Omental fat pad (tissue), 4 donors: Measurements from ENCODE around the gene PLOD3. TPM values are rescaled to one million over a fixed set of nuclear protein-coding genes. Genes with fewer than 3 reads are reported as not detected.

Experiments
- ATAC-seq: fragments of 150-250 bp; one replicate; pipeline ENCODE4 v1.9.1; 2016; ENCODE audit warnings: mild to moderate bottlenecking, moderate library complexity; ENCODE audit not compliant: low FRiP score
- DNase-seq: peaks from one replicate; pipeline ENCODE4 v3.0.0-alpha.2; 2019; ENCODE audit warnings: low spot score
- total RNA-seq, 4 donors: library from RNA; depleted of rRNA; stranded (reverse); fragments of >200 nt; gene quantifications; one replicate each; pipeline ENCODE4 v1.1.0, GENCODE V29; 2016
- TF ChIP-seq, protein P1 (sequence below), 3 donors: fragments of 450-650 bp; IDR thresholded peaks; one replicate each; pipeline ENCODE4 v1.5.1; 2016 to 2017; ENCODE audit warnings: antibody characterized with exemption in 3 of 3, mild to moderate bottlenecking in 3 of 3, moderate library complexity in 2 of 3

Gene PLOD3
- total RNA-seq, 4 donors from 2014 or later, result 41.1 to 68.5 (median 51.6) TPM

DNA sequence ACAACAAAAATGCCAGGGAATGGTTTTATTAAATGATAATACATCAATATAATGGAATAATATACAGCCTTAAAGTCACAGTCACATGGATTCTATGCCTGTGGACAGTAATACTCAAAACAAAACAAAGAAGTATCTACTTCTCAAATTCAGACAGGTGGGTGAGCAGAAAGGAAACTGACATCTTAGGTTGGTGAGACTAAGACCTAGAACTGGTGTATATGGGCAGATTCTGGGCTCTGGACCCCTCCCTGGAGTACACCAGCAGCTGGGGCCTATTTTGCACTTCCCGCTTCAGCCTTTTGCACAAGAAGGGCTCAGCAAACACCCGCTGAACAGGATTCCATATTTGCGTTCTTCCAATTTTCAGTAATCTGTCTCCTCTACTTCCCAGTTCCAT lies 32.9 kb upstream of the PLOD3 start:
- ATAC-seq (no peak), DNase-seq (no peak)
- TF ChIP-seq, protein P1, sequence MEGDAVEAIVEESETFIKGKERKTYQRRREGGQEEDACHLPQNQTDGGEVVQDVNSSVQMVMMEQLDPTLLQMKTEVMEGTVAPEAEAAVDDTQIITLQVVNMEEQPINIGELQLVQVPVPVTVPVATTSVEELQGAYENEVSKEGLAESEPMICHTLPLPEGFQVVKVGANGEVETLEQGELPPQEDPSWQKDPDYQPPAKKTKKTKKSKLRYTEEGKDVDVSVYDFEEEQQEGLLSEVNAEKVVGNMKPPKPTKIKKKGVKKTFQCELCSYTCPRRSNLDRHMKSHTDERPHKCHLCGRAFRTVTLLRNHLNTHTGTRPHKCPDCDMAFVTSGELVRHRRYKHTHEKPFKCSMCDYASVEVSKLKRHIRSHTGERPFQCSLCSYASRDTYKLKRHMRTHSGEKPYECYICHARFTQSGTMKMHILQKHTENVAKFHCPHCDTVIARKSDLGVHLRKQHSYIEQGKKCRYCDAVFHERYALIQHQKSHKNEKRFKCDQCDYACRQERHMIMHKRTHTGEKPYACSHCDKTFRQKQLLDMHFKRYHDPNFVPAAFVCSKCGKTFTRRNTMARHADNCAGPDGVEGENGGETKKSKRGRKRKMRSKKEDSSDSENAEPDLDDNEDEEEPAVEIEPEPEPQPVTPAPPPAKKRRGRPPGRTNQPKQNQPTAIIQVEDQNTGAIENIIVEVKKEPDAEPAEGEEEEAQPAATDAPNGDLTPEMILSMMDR (IDR thresholded peaks at IDR 0.05), result no peak

DNA sequence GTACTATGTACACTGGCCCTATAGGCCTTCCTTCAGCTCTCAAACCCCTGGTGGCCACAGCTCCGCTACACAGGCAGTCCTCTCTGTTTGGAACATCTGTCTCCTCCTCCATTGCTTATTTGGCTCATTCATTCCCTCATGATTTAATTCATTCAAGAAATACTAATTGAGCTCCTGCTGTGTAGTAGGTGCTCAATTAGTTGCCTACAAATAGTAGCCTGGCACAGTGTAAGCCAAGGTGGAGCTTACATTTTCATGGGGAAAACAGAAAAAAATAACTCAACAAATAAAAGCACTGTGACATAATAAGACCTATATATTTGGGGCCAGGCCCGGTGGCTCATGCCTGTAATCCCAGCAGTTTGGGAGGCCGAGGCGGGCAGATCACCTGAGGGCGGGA lies 30.9 kb upstream of the PLOD3 start:
- TF ChIP-seq, protein P1 (IDR thresholded peaks at IDR 0.05), result no peak
- DNase-seq (no peak), ATAC-seq (no peak)

DNA sequence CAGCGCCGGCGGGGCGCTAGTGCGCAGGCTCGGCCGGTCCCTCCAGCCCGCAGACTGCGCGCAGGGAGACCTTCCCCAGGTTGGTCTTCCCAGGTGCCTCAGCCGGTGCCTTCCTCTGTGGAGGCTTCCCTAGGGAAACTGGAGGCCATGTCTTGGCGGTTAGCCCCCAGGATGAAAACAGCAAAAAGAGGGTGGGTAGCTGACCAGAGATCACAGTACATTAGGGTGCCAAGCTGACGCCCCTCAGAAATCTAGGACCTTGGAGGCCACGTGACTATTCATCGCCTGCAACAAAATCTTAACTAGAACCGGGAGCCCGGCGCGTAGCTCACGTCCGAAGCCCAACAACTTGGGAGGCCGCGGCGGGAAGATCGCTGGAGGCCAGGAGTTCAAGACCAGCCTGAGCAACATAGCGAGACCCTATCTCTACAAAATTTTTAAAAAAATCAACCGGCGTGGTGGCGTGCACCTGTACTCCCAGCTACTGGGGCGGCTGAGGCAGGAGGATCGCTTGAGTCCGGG lies 27.8 kb upstream of the PLOD3 start:
- no peak for ATAC-seq
- TF ChIP-seq, protein P1 (IDR thresholded peaks at IDR 0.05), result no peak
- DNase-seq, result no peak

DNA sequence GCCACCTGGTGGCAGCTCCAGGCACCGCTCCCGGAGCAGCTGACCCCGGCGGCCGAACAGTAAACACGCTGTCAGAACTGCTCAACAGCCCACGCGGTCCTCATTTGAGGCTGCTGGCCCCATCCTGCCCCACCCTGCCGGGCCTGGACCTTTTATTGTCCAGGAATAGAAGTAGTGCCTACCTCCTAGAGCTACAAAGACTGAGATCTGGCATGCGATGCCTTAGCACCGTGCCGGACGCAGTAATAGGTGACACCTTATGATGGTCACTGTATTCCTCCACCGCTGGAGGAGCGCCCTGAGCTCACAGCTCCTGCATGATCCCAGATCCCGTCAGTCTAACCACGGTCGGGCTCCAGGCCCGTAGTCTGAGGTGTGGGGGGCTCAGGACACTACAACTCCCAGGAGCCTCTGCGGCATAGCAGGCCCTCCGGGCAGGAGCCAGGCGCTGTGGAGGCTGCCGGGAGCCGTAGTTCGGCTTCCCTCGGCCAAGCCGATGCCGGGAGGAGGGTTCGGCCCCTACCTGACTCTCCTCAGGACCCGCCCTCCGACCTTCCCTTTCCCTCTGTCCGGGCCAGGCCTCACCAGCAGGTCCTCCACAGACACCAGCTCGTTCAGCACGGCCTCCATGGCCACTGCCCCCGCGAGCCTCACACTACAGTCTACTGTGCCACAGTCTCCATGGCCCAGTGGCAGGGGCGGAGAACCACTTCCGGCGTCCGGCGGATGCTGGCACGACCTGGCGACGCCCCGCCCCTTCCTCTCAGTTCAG lies 27.2 kb upstream of the PLOD3 start, which contains the start of gene FIS1:
TSS of gene FIS1 (minus strand) at position 707 of the 772 bp plus-strand sequence. CDS start at position 630, 77 bp downstream.
- TF ChIP-seq, protein P1 (IDR thresholded peaks at IDR 0.05), result peak in 2 of 3 donors; percentile 33 to 79
- peak; percentile 89 for ATAC-seq
- DNase-seq, result peak; percentile 67

DNA sequence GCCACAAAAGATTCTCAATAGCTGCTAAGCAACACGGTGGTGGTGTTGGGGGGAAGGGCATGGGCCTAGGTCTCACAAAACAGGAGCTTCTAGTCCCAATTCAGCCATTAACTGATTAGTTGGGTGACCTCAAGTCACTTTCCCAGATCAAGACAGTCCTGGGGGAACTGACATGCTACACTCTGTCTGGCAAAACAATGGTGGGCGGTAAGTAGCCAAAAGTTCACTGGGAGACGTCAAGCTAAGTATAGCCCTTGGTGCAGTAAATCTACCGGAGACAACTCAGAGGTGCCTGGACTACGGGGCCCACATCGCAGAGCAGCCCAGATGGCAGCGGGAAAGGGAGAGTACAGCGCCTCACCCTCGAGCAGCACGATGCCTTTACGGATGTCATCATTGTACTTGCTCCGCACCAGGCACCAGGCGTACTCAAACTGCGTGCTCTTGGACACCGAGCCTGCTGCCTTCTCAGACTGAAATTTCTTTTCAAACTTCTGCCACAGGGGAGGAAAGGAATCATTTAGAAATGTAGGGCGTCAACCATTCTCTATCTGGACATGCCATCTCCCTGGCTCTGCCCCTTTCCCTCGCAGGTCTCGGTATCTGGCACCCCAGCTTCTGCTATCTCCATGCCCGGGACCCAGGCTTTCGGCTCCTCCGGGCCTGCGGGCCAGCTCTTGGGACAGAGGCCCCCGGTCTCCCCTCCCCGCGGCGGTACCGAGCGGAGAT lies 26.4 kb upstream of the PLOD3 start:
- ATAC-seq, result no peak
- DNase-seq, result no peak
- TF ChIP-seq, protein P1 (IDR thresholded peaks at IDR 0.05), result no peak

DNA sequence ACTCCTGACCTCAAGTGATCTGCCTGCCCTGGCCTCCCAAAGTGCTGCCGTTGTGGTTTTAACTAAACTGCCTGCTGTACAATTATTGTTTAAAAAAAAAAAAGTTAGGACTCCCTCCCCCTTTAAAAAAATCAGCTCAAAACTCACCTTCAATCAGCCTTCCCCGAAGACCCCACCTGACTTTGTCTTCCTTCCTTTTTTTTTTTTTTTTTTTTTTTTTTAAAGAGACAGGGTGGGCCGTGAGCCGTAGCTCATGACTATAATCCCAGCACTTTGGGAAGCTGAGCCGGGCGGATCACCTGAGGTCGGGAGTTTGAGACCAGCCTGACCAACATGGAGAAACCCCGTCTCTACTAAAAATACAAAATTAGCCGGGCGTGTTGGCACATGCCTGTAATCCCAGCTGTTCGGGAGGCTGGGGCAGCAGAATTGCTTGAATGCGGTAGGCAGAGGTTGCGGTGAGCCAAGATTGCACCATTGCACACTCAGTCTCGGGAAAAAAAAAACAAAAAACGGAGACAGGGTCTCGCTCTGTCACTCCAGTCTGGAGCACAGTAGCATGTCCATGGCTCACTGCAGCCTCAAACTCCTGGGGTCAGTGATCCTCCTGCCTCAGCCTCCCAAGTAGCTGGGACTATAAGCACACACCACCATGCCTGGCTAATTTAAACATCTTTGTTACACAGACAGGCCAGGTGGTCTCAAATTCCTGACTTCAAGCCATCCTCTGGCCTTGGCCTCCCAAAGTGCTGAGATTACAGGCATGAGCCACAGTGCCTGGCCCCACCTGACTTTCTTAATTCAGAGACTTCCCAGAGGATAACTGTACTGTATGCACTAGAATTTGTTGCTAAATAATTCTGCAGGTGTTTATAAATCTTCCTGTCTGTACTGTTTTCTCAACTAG lies 24.3 kb upstream of the PLOD3 start:
- TF ChIP-seq, protein P1 (IDR thresholded peaks at IDR 0.05), result no peak
- DNase-seq (no peak), ATAC-seq (no peak)
